Activated naive CD8-positive, alpha-beta T cell (primary cell): ENCODE data around the gene JAKMIP1.
"Not testable (repeated sequence)": the region's sequence is repeated elsewhere in the genome, so short reads cannot be mapped to it uniquely, and the experiment has no call there.

ENCODE experiments used
- H3K27ac Mint-ChIP-seq: one replicate; pipeline ENCODE4 v1.8.0; 2021; ENCODE audit warnings: mixed read lengths
- H3K27me3 Mint-ChIP-seq: one replicate; pipeline ENCODE4 v1.8.0; 2021; ENCODE audit warnings: mixed read lengths
- H3K36me3 Mint-ChIP-seq: one replicate; pipeline ENCODE4 v1.8.0; 2021; ENCODE audit warnings: mixed read lengths
- H3K4me1 Mint-ChIP-seq: one replicate; pipeline ENCODE4 v1.8.0; 2021; ENCODE audit warnings: low read depth, mixed read lengths
- H3K4me3 Mint-ChIP-seq: one replicate; pipeline ENCODE4 v1.8.0; 2021; ENCODE audit warnings: mild to moderate bottlenecking, mixed read lengths
- H3K9me3 Mint-ChIP-seq: one replicate; pipeline ENCODE4 v1.8.0; 2021; ENCODE audit warnings: low read depth, mixed read lengths

Gene JAKMIP1

GRCh38 chr4:5993876-5994811 lies 206.2 kb downstream of the JAKMIP1 start:
- Mint-ChIP-seq H3K4me1 (no peaks in the 10 kb centered on the region), H3K9me3 (no peaks in the 10 kb centered on the region), H3K4me3 (no peak overlapping the region), H3K27me3 (peaks cover 5% of the 10 kb centered on the region), H3K27ac (no peak overlapping the region), H3K36me3 (no peaks in the 10 kb centered on the region)

GRCh38 chr4:5993346-5993745 lies 207.0 kb downstream of the JAKMIP1 start:
- not testable (repeated sequence) for H3K9me3 Mint-ChIP-seq, H3K36me3 Mint-ChIP-seq, H3K27me3 Mint-ChIP-seq, H3K27ac Mint-ChIP-seq, H3K4me1 Mint-ChIP-seq, H3K4me3 Mint-ChIP-seq

DNA sequence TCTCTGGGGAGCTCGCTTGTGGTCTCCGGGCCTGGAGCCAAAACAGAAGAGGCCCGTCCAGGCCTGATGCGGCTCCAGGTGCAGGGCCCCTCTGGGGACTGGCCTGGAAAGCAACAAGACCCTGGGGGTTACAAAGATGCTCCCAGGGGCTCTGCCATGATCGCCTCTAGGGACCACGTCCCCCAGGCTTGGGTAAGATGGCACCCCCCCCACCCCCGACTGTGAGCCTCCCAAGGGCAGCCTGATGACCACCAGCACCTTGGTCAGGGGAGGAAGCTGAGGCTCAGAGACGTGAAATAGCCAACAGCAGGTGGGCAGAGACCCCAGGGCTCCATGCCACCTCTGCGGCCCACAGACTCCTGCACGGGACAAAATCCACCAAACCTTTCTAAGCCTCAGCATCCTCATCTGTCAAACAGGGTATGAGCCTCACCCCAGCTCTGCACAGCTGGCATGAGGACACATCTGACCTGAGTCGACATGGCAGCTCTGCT lies 207.5 kb downstream of the JAKMIP1 start:
- Mint-ChIP-seq H3K4me1 (no peaks in the 10 kb centered on the region), H3K4me3 (no peak overlapping the region), H3K27me3 (peaks cover 2% of the 10 kb centered on the region), H3K36me3 (no peaks in the 10 kb centered on the region), H3K9me3 (no peaks in the 10 kb centered on the region), H3K27ac (no peak overlapping the region)

DNA sequence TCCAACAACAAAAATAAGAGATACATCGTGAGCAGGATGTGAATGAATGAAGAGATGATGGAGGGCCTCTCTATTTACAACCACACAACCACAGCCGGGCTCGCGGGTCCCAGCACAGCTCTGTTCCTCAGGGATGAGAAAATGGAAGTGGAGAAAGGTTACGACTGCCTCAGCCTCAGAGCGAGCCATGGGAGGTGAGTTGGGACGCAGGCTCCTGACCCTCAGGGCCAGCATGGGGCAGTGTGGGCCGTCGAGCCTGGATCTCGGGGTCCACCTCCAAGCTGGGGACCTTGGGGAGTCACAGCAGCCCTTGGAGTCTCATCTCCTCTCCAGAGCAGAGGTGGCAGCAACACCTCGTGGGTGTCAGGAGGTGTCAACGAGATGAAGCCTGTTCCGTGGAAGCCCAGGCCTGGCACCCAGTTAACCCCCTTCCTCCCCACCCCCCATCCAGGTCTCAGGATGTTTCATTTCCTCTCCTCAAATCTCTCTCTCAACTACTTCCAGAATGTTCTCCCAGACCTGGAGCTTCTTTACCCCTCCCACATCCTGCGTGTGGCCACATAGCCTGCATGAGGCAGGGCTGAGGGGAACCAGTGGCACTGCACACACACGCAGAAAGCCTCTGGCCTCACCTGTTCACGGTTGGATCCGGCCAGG lies 208.1 kb downstream of the JAKMIP1 start:
- no peaks in the 10 kb centered on the region for H3K9me3 Mint-ChIP-seq
- peaks cover 2% of the 10 kb centered on the region for H3K27me3 Mint-ChIP-seq
- no peak overlapping the region for H3K27ac Mint-ChIP-seq
- H3K4me1 Mint-ChIP-seq, result no peaks in the 10 kb centered on the region
- H3K4me3 Mint-ChIP-seq, result no peak overlapping the region
- H3K36me3 Mint-ChIP-seq, result no peaks in the 10 kb centered on the region

DNA sequence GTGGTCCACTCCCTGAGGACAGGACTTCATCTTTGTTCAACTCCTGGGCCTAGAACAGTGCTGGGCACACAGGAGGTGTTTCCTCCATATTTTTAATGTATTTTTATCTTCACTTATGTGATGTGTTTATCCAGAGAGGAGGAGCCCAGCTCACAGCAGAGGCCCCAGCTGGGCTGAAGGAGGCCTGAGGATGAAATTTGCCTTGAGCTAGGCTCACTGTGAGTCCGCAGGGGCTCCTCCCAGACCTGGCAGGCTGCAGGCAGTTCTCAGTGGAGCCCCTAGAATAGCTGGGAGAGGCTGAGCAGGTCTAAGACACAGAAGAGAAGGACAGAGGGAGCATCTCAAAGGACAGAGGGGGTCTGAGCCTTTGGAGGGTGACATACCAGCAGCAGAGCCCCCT lies 208.9 kb downstream of the JAKMIP1 start:
- H3K27ac Mint-ChIP-seq, result no peak overlapping the region
- no peaks in the 10 kb centered on the region for H3K36me3 Mint-ChIP-seq
- no peaks in the 10 kb centered on the region for H3K4me1 Mint-ChIP-seq
- H3K9me3 Mint-ChIP-seq, result no peaks in the 10 kb centered on the region
- no peak overlapping the region for H3K4me3 Mint-ChIP-seq
- peaks cover under 1% of the 10 kb centered on the region for H3K27me3 Mint-ChIP-seq

DNA sequence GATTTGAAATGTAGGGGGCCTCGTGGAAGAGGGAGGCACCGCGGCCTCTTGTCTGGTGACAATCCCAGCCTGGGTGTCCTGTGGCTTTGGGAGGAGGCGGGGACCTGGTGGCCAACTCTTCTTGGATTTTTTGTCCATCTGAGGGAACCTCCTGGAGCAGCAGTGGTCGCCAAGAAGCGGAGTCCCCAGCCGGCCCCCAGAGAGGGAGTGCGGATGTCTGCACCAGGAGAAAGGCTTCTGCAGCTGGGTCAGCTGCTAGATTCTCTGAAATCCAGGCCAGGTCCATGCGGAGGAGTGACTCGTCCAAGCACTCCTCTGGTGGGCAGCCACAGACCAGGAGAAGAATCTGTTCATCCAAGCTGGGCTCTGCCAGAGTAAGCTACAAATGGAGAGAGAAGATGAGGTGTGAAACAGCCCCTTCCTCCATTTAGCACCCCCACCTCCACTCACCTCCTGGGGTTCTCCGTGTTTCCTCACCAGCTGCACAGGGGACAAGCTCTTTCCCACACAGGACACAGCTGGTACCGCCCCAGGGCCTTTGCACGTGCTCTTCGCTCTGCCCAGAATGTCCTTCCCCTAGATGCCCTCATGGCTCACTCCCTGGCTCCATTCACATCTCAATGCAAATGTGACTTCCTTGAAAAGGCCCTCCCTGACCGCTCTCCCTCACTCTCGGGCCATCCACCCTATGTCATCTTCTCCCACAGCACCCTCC lies 209.7 kb downstream of the JAKMIP1 start:
- no peak overlapping the region for H3K4me3 Mint-ChIP-seq
- no peaks in the 10 kb centered on the region for H3K4me1 Mint-ChIP-seq
- no peaks in the 10 kb centered on the region for H3K36me3 Mint-ChIP-seq
- no peaks in the 10 kb centered on the region for H3K9me3 Mint-ChIP-seq
- H3K27me3 Mint-ChIP-seq, result no peaks in the 10 kb centered on the region
- no peak overlapping the region for H3K27ac Mint-ChIP-seq

DNA sequence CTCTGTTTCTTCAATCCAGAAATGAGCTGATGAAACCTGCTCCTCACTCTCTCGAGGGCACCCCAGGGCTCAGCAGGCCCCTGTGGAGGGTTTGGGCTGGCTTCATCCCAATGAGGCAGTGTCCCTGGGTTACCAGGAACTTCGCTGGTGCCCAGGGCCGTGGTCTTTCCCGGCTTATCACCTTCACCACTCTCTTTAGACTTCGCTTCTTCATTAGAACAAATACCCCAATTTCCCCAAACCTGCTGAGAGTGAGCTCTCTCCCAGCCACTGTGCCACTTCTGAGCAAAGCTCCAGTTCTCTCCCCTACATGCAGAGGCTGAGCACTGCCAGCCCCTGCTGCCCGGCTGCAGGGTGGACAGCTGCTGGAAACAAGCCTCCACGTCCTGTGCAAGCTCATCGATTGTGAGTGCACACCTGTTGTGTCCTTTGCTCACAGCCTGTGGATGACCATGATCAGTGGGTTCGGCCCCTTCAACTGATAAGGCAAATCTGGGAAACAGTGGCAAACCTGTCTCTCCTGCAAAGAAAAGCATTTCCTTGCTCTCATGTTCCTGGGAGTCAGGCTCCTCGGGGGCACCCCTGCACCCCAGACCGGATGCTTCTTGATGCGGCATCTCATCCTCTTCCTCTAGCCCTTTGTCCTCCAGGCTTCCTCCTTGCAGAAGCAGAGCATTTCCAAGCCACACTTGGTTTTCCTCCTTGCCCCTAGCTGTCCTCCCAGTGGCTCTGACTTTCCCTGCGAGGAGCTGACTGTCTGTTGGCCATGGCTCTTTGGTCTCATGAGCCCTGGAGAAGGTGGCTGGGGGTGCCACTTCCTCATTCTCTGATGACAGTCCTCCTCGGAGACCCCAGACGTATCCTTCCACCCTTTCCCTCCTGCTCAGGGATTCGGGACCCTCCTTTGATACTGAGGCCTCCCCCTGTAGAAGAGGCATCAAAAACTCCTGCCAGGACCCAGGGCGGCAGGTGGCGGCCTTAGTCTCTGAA lies 210.8 kb downstream of the JAKMIP1 start:
- Mint-ChIP-seq H3K36me3 (no peaks in the 10 kb centered on the region), H3K9me3 (peaks cover 5% of the 10 kb centered on the region), H3K4me3 (no peak overlapping the region), H3K27ac (no peak overlapping the region), H3K4me1 (no peaks in the 10 kb centered on the region), H3K27me3 (no peaks in the 10 kb centered on the region)

- Mint-ChIP-seq H3K4me3 (no peak overlapping the region), H3K9me3 (peaks cover 14% of the 10 kb centered on the region), H3K27ac (no peak overlapping the region), H3K36me3 (peaks cover 3% of the 10 kb centered on the region), H3K27me3 (peaks cover 4% of the 10 kb centered on the region), H3K4me1 (no peaks in the 10 kb centered on the region)
These were observed 212.1 kb downstream of the JAKMIP1 start for GRCh38 chr4:5988086-5988845.

- Mint-ChIP-seq H3K4me3 (no peak overlapping the region), H3K36me3 (peaks cover 3% of the 10 kb centered on the region), H3K27me3 (peaks cover 12% of the 10 kb centered on the region), H3K27ac (peak overlapping the region; percentile 31), H3K4me1 (no peaks in the 10 kb centered on the region), H3K9me3 (peaks cover 18% of the 10 kb centered on the region)
These were observed 215.5 kb downstream of the JAKMIP1 start for GRCh38 chr4:5984843-5985242.

DNA sequence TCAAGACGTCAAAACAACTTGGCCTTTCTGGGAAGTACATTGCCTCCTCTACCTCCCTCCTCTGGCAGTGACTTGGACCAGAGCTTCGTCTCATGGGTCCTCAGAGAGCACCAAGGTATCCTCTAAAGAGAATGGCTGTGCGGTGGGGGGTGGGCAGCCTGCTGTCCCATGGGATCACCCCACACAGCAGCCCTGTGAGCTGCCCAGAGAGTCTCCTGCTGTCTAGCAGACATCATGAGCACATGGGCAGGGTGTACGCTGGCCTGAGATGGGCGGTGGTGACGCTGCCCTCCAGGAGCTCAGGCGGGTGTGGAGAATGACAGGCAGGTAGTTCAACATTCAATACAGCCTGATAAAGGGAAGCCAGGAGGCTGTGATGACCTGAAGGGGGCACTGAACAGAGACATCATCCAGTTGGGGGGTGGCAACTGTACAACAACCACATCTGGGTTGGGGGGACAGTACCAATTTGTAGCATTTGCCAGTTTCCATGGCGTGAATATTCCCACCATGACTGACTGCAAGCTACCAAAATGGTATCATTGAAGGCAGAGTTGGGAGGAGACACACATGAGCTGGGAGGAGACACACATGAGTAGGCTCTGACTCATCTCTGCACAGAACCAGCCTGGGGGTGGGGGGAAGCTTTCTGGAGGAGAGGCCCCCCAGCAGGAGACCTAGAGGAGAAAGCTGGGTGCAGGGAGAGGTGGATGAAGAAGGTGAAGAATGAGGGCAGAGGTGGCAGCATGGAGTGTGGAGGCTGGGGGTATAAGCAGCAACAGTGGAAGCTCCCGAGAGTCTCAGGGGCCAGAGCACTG lies 218.0 kb downstream of the JAKMIP1 start:
- Mint-ChIP-seq H3K36me3 (peaks cover 3% of the 10 kb centered on the region), H3K27me3 (peaks cover 14% of the 10 kb centered on the region), H3K4me3 (no peak overlapping the region), H3K4me1 (no peaks in the 10 kb centered on the region), H3K27ac (no peak overlapping the region), H3K9me3 (peaks cover 18% of the 10 kb centered on the region)

- H3K27me3 Mint-ChIP-seq, result peaks cover 15% of the 10 kb centered on the region
These were observed 219.8 kb downstream of the JAKMIP1 start for GRCh38 chr4:5980436-5981155.

DNA sequence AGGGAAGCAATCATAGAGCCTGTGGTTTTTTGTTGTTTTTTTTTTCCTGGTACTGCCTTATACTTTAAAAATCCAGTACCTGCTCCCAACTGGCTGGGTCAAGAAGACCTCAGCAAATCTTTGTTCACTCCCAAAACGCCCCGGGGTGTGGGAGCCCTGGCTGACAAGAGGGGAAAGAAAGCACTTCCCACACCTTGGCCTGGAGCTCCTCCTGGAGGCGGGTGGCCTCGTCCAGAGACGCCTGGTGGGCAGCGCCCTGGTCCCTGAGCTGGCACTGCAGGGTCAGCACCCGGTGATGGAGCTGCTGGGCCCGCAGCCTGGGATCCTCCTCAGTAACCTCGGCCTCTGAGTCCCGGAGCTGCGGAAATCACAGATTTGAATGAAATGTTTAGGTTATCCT lies 220.4 kb downstream of the JAKMIP1 start:
- Mint-ChIP-seq H3K27ac (no peak overlapping the region), H3K36me3 (peaks cover 3% of the 10 kb centered on the region), H3K9me3 (peaks cover 17% of the 10 kb centered on the region), H3K27me3 (peaks cover 15% of the 10 kb centered on the region), H3K4me1 (no peaks in the 10 kb centered on the region), H3K4me3 (no peak overlapping the region)

More at GRCh38 chr4:5980436-5981155, 219.8 kb downstream of the JAKMIP1 start:
- Mint-ChIP-seq H3K4me3 (no peak overlapping the region), H3K36me3 (peaks cover 3% of the 10 kb centered on the region), H3K27ac (no peak overlapping the region), H3K4me1 (no peaks in the 10 kb centered on the region), H3K9me3 (peaks cover 18% of the 10 kb centered on the region)
